ENCODE measurements around the gene MELTF.

The MELTF gene

DNA sequence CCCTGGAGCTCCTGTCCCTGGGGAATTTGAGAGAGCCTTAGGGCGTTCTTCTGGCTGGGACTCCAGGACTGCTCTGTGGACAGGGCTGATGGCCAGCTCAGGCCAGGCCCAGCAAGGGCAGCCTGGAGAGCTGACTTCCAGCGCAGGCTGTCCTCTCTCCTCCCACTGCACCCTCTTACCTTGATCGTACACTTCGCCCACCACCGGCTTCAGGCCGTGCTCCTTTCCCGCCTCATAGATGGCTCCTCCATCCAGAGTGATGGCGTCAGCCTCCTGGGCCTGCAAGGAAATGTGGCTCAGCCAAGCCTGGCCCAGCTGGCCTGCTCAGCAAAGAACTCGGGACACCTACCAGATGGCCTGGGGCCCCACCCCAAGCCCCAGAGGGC lies 3.1 kb downstream of the MELTF start:
- peak; percentile 10 for DNase-seq

DNA sequence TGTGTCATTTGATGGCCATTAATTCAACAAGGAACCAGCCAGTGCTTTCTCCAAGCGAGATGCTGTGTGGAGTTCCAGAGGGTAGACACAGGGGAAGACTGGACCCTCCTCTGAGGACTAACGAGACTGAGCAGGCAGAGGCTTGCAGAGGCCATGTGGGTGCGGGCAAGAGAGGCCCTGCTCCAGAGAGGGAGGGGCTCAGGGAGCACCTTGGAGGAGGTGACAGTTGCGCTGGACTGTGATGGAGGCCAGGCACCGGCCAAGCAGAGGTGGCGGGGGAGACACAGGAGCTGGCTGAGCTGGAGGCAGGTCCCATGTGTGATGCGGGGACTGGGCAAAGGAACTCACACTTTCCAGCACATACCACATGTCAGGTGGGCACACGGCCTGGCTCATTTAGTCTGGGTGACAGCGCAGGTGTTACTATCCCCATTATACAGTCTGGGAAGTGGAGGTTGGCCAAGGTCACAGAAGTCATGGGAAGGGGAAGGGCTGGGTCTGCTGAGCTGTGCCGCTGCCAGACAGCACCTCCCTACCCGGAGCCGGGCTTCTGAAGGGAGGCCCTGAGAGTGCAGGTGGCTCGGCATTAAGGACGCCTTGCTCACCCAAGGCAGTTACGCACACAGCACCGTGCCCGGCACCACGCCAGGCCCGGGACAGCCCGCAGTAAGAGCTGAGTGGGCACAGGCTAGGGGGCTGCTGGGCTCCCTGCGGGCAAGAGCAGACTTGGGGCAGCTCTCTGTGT lies 3.7 kb downstream of the MELTF start:
- no peak for DNase-seq

DNA sequence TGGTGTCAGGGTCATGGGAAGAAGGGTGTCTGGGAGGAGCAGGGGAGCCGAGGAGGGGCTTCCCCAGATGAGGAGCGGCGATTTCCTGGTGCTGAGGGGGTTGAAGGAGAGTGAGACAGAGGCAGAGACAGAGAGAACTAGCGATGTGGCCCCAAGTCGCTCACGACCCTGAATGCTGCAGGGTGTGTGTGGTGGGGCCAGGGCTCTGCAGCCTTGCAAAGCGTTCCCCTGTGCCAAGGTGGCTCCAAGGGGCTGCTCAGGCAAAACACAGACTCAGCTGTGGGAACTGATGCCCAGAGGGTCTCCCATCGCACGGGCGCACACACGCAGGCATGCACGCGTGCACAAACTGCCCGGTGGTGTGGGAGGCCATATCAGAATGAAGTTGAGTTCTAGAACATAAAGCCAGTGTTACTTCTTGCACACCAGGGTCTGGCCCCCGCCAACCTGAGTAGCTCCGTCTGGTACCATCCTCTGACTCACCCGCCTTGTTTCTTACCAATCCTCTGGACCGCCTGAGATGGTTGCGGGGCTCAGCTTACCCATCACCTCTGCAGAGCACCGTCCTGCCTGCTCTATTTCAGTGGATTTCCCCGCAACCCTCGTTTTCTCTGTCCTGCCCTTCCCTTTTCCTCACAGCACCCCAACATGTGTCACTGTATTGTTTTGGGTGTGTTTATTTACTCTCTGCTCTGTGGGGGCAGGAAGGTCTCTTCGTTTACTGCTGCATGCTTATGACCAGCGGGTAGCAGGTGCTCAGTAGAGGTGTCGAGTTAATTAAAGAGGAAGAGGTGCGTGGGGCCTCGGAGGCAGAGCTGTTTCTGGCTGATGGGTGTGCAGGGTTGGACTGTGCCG lies 4.5 kb downstream of the MELTF start:
- DNase-seq = no peak

DNA sequence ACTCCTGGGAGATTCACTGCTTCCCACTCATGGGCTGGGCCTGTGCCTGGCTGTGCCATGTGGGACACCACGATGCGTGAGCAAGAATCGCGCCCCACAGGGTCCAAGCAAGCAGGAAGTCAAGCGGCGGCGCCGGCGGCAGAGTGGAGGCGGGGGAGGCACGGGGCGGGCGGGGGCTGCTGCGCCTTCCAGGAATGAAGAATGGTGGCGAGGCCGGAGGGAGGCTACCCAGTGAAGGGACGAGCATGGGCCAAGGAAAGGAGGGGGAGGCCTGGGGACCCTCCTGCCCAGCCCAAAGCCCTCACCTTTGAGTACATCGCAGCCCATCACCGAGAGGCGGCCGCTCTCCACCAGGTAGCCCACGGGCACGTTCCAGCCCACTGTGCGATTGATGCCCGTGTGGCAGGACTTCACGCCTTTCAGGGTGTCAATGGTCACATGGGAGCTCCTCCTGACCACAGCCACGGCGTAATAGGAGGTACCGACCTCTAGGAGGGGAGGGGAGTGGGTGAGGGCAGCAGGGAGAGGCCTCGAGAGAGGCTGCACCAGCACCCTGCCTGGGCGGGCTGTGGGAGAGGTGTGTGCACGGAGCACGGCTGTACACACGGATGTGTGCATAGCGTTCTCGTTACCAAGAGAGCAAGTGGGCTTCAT lies 5.5 kb downstream of the MELTF start:
- DNase-seq = peak; percentile 87

DNA sequence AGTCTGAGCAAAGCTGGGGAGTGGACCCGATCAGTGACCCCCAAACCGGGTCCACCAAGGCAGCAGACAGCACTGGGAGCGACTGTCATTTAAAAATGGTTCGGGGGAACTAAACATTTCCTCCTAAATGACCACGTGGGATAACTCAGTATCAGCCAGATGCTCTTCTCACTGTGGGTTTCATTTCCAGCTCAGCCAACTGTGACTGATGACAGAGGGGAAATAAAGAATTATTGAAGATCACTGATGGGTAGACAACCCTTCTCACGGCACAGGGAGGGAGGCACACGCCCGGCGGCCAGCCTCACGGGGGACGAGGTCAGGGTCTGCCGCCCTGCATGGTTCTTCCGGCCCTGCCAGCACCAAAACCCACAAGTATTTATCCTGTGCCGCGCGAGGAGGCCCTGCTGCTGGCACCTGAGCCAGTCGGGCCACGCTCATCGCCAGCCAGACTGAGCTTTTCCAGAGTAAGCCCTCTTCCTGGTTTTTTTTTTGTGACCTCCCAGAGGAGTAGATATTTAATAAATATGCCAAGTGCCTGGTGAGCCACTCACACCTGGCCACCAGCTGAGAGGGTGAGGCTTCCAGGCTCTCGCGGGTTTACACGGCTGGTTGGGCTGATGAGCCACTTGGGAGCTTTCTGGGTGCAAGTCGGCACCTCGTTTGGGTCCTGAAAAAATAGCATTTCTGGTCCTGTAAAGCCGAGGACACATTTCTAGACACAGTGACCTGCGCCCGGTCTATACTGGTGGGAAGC lies 6.2 kb downstream of the MELTF start:
- peak; percentile 93 for DNase-seq

DNA sequence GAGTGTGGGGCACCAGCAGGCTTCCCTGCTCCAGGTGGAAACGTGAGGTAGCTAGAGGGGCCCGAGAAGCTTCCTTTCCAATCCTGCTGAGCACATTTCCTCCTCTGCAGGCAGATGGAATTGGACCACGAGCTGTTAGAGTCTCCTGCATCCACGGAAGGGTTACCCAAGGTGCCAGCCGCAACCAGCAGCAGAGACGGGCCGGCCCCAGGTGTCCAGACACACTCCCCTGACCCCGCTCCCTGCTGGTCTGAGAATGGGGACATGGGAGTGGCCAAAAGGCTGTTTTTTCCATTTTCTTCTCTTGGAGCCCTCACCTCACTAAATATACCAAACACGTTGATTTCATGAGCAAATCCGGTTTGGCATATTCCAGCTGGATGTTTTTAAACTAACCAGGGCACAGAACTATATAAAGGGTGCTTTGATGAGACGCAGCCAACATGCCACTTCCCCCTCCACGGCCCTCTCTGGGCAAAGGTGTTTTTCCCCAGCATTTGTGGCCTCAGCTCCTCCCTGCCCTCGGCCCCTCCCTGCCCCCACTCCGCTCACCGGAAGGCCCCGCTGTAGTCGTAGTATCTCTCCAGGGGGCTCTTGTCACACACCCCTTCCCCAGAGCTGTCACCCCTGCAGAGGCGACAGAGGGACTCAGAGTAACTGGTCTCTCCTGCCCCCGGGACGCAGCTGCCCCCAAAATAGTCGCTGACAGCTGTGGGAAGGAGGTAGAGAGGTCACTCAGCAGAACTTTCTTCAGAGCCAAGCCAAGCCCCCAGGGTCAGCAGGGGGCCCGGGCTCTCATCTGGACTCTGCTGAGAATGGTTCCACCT lies 7.0 kb downstream of the MELTF start:
- DNase-seq = peak; percentile 54

DNA sequence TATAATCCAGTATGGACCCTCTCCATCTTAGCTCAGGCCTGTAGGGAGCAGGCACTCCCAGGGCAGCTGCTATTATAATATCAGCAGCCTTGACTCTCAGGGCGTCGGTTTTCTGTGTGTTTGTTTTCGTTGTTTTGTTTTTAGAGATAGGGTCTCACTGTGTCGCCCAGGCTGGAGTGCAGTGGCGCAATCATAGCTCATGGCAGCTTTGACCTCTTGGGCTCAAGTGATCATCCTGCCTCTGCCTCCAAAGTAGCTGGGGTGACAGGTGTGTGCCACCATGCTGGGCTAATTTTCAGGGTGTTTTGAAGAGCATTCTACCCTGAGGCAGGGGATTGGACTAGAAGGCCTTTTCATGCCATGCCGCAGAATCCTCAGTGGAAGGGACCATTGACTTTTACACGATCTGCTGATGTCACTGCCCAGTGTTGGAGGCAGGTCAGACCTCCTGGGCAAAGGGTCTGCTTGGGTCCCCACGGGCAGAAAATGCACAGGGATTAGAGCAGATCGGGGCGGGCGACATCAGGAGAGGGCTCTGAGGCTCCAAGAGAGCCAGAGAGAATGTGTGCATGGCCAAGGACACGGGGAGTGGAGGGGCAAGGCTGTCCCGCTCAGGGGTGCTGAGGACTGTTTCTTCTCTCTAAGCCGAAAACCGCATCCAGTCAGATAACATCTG lies 7.8 kb downstream of the MELTF start:
- DNase-seq = no peak

DNA sequence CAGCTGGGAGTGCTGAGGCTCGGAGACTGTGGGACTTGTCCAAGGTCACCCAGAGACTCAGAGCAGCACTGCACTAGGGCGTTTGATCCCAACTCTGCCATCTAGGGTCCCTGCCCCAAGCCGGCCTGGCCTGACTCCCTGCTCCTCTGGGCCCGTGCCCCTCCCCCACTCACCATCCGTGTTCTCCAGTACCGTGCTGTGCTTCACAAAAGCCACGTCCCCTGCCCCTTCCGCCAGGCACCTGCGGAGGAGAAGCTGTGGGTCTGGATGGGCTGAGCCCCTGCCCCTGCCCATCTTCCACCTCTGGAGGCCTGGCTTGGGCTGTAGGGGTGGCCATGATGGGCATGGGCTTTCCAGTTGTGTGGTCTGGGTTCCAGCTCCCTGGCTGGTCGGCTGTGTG lies 8.4 kb downstream of the MELTF start:
- DNase-seq = no peak

DNA sequence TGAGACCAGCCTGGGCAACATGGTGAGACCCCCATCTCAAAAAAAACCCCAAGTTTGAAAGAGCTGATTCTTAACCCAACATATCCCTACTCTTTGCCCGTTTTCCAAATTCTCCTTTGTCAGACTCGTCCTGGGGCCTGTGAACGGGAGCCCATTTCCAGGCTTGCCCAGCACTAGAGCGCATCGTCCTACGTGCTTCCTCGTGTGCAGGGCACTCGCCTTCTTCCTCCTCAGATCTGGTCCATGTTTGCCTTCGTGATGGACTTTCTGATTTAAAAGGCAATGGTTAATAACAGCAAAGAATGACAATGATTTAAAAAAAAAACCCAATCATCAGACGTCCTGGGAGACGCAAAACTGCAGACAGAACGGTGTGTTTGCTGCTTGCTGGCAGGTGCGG lies 10.1 kb downstream of the MELTF start:
- no peak for DNase-seq

DNA sequence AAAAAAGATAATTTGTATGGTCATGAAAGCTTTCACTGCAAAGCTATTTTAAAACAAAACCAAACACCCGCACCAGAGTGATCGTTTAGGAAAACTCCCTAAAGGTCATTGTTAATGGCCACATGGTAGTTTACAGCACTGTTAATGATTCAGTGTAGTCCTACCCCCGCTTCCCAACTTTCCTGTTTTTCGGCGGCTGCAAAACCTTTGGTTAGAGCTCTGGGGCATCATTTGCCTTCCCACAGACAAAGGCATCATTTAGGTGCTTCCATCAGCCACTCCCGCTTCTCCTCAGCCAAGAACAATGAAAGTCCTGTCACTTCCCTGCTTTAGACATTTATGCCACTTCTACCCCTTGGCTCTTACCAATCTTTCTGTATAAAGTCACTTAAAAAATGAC lies 10.6 kb downstream of the MELTF start:
- DNase-seq = no peak

DNA sequence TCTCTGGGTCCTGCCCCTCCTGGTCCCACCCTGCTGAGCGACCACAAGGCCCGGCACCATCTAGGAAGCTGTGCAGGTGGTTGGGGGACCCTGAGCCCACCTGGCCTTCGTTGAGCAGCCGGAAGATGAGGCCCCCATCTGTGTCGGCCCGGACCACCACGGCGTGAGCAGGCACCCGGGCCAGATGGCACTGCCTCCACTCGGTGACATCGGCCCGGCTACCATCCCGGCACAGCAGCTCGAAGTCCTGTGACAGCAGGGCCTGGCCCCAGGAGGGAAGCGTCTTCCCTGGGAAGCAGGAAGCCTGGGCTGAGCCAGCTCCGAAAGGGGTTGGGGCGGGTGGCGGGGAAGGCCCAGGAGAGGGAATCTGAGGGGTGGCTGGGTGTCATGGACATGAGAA lies 12.6 kb downstream of the MELTF start:
- DNase-seq = no peak

DNA sequence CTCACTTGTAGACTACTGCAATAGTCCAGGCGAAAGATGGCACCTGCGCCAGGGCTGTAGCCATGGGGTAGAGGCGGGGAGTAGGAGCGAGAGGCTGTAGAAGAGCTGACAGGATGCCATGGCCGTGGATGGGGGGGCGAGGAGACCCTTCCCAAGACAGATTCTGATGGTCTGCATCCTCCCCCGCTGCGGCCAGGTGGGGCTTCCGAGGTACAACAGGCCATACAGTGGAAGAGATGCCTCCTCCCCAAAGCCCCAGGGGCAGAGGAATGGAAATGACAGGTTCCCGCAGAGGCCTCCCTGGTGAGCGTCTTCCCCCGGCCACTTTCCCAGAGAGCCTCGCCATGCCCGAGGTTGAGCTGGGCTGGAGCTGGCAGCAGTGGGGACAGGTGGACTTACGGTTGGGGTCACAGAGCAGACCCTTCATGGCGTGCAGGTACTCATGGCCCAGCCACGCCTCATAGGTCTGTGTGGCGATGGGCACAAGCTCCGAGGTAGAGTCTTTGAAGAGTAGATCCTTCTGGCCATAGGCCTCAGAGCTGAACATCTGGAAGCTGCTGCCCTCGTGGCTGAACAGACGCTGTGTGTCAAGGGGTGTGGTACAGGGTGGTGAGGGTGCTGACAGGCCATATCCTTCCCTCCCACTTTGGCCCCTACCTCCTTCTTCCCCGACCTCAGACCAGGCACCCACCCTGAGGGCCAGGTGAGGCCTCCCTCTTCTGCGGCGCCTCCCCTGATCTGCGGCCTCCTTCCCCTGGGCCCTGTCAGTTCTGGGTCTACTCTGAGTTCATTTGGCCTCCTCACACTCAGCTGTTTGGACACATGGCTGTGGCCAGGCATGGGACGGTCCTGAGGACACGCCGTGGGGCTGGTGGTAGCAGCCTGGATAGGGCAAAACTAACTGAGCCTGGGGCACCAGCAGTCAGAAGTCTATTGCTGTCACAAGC lies 13.6 kb downstream of the MELTF start:
- DNase-seq = no peak

DNA sequence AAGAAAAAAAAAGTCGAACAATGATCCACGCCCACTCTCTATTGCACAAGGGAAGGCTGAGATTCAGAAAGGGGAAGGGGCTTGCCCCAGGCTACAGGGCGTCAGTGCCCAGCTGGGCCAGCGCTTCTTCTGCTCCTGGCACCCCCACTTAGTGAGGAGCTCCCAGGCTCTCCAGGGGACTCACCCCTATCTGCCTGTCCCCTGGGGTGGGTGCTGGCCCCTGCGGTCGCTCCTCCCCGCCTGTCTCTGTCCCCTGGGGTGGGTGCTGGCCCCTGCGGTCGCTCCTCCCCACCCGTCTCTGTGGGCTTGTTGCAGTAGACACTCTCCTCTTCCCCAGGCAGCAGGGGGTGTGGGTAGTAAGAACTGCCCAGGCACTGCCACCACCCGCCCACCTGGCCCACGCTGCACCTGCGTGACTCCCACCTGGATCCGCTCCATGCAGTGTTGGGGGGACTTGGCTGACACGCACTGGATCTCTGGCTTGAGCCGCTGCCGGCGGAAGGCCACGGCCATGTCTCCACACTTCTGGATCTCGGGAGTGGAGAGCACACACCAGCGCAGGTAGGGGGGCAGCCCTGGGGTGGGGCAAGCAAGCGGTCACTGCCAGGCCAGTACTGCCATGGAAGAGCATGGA lies 14.6 kb downstream of the MELTF start:
- no peak for DNase-seq

DNA sequence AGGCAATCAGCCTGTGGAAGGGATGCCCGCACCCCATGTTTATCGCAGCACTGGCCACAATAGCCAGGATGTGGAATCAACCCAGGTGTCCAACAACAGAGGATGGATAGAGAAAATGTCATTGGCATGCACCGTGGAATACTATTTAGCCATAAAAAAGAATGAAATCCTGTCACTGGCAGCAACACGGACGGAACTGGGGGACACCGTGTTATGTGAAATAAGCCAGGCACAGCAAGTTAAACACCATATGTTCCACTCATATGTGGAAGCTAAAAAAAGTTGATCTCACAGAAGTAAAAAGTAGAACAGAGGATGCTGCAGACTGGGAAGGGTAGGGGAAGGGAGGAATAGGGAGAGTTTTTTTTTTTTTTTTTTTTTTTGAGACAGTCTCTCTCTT lies 15.6 kb downstream of the MELTF start:
- DNase-seq = no peak

DNA sequence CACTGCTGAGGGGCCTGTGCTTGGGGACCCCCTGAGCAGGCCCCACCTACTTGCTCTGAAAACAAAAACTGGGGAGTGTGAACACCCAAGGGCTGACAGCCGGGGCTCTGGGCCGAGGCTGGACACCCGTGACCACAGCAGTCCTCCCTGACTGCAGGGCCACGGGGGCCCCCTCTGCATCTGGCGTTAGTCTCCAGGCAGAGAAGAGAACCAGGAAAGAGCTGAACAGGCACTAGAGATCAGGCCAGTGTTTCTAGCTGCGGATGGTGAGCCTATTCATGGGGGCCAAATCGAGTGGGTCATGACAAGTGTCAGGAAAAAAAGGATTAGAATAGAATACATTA lies 17.1 kb downstream of the MELTF start:
- DNase-seq = no peak

DNA sequence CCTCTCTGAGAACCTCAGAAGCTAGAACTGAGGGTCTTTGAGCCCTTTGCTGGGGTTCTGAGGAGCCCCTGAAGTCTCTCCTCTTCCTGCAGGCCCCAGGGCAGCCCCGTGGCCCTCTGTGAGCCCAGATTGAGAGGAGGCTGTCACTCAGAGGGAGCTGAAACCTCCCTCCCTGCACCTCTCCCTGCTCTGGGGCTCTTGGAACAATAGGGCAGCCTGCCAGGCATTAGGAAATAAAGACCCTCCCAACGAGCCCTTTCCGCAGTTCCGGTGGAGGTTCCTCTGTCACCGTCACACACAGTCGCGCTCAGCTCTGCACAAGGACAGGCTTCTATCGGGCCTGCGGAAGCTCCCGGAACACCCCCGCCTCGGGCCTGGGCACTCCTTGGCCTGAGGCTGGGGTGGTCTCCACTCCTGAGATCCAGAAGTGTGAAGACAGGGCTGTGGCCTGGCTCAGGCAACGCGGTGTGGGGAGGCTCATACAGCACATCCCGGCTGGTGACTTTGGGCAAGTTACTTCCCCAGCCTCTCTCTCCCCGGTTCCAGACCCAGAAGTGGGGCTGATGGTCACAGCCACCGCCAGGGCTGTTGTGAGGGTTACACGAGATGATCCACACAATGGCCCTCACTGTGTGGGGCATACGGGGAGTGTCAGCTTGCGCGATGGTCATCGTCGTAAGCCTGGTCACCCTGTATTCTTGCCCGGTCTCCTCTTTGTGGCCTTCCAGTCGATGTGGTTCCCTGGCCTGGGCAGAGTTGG lies 17.7 kb downstream of the MELTF start:
- DNase-seq = no peak

DNA sequence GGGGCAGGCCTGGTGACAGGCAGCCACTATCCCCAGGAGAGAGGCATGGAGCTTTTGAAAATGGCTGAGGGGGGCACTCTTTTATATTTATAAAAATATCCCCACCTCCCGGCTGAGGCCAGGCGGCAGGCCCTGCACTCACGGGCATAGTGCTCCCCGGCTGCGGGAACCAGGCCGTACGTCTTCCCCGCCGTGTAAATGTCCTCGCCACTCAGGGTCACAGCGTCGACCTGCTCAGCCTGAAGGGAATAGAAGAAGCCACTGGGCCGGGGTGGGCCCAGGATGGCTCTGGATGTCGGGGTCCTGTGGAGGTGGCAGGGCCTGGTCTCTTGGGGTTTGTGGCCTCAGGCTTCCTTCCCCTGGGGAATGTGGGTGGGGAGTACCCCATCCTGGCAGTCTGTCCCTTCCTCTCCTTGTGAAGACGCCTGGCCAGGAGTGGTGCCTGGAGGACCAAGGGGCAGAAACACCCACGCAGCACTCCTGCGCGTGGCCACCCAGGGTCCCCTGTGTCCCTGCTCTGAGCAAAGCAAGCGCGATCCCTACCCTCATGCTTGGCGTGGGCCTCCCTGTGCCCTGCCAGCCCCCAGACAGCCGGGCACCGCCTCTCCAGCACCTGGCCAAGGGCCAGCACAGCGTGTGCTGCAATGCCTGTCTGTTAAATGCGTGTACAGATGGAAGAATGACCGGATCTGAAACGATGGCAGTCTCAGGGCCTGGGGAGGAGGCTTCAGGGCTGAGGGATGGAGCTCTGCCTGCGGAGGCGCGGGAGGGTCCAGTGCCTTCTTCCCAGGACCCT lies 18.9 kb downstream of the MELTF start:
- no peak for DNase-seq

DNA sequence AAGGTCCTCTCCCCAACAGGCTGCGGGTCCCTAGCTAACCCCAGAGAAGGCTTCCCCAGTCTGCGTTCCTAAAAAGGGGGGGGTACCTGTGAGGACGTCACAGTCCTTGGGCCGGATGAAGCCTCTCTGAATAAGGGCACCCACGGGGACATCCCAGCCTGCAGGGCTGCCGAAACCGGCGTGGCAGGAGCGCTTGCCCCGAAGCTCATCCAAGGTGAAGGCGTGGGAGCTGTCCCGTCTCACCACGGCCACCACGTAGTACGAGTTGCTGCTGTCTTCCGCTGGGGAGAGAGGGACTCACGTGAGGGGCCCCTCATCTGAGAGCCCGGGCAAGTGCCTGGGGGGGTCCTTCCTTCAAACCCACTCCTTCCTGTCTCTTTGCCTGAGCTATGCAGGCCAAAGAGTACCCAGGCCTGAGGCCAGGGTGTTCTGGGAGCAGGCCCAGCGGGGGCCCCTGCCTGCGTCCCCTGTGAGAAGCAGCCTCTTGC lies 20.0 kb downstream of the MELTF start:
- no peak for DNase-seq

Data from DMS53 (cell line).